Measurements from ENCODE around the gene STIMATE.

STIMATE gene

DNA sequence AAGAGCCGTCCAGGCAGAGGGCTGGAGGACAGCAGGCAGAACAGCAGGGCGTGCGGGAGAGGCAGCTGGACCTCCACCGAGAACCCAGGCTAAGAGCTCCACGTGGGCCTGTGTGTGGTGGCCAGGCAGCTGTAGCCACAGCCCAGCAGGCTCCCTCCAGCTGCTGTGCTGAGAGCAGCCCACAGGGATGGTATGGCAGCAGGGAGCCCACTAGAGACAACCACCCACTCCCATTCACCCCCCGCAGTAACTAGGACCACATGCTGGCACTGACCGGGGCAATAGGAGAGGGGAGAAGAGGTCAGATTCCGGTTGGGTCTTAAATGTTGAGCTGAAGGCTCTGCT is 37.0 kb downstream of the STIMATE start:
- DNase-seq, result no peak

GRCh38 chr3:52859686-52860423 is 37.5 kb downstream of the STIMATE start:
- no peak for DNase-seq

GRCh38 chr3:52857864-52858263 is 39.5 kb downstream of the STIMATE start:
- DNase-seq, result no peak

- DNase-seq, result no peak
Measured at GRCh38 chr3:52857133-52857532, 40.2 kb downstream of the STIMATE start.

DNA sequence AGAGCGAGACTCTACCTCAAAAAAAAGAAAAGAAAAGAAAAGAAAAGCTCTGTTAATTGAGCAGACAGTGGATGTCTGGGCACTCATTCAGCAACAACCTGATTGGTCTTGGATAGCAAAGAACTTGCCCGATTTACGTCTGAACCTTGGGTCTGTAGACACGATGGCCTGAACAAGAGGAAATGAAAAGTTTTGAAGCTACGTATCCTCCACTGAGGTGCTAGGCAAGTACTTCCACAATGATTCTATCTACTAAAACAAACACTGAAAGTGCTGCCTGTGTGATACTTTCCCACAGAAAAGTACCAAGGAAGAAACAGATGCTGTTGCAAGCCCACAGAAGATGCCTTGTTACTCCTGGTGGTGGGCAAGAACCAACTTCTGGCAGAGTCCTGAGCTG is 40.7 kb downstream of the STIMATE start:
- DNase-seq, result no peak

DNA sequence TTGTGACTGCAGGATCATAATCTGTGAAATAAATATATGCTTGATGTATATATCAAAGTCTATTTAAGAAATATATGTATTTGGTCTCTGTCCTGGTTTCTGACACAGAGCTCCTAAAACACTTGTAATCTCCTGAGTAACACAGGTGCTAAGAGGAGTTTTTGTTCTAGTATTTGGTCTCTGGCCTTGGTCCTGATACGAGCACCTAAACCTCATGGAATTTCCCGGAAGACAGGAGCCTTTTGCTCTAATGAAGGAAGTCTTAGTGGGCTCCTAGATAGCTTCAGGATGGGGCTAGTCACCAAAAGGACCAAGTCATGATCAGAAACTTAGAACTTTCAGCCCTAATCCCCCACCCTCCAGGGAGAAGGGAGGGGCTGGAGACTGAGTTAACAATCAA is 43.3 kb downstream of the STIMATE start:
- DNase-seq, result no peak

GRCh38 chr3:52852419-52852818 is 44.9 kb downstream of the STIMATE start:
- DNase-seq, result no peak

- DNase-seq, result peak; percentile 20 to 38
Measured at GRCh38 chr3:52851348-52851747, 46.0 kb downstream of the STIMATE start.

DNA sequence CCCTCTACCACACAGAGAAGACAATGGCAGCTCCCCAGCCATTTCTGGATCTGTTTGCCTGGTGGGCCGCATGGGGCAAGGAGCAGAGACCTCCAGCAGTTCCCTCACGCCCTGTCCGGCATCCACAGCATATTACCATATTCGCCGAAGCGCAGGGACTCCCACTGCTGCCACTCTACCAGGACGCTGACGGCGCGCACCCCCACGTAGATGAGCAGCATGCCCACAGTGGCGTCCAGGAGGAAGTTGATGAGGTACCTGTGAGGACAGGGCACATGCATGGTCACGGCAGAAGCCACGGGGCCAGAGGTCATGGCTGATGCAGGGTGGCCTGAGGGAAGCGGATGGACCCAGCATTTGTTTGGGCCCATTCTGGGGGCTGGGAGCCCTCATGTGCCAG is 47.7 kb downstream of the STIMATE start:
- no peak for DNase-seq

DNA sequence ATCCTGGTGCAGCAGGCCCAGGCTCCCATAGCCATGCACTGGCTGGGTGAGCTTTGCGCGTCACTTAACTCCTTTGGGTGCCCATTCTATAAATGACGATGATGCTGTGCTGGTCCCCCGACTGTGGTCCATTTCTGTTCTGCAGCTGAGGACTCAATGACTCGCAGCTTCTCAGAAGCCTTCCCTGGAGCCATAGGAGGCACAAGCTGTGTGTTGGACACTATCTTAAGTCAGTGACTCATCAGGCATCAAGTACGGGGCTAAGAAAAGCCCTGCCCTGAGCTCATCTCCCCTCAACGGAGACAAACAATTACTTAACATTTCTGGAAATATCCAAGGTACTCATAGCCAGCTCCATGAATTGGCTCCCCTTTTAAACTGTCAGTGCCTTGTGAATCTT is 48.7 kb downstream of the STIMATE start:
- no peak for DNase-seq

DNA sequence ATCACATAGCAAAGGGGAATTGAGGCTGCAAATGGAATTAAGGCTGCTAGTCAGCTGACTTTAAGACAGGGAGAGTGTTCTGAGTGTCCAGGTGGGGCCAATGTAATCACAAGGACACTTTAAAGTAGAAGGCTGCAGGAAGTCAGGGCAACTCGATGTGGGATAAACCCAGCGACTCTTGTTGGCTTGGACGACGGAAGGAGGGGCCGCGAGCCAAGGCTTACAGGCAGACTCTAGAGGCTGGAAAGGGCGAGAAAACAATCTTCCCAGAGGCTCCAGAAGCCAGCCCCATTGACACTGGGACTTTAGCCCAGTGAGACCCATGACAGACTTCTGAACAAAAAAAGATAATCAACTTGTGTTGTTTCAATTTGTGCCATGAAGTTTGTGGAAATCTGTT is 49.6 kb downstream of the STIMATE start:
- DNase-seq, result no peak

GRCh38 chr3:52847241-52847640 is 50.1 kb downstream of the STIMATE start:
- DNase-seq, result no peak

GRCh38 chr3:52846432-52846965 is 50.8 kb downstream of the STIMATE start:
- DNase-seq, result no peak

- DNase-seq, result peak in 1 of 2 donors; percentile 10
Measured at GRCh38 chr3:52845691-52846431, 51.5 kb downstream of the STIMATE start.

DNA sequence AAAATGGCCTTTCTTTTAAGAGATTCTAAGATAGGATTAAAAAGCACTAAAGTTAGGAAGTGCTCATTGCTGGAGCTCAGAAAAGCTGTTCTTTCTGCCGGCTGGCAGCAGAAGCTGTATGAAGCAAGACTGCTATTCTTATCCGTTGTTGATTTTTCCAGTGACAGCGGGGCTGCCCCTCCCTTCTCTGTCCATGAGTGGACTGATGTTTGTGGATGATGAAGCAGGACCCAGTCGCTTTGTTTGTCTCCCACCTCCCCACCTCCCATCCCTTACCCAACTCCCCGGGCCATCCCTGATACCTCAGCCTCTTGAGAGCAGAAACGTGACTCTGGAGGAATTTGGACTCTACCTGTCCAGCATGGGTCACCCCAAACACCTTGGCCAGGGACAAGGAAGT is 52.2 kb downstream of the STIMATE start:
- DNase-seq, result no peak

- no peak for DNase-seq
Measured at GRCh38 chr3:52844290-52844975, 52.9 kb downstream of the STIMATE start.

GRCh38 chr3:52843881-52844280 is 53.5 kb downstream of the STIMATE start:
- DNase-seq, result no peak

- DNase-seq, result no peak
Measured at GRCh38 chr3:52843108-52843865, 54.1 kb downstream of the STIMATE start.

- no peak for DNase-seq
Measured at GRCh38 chr3:52842424-52842823, 54.9 kb downstream of the STIMATE start.

DNA sequence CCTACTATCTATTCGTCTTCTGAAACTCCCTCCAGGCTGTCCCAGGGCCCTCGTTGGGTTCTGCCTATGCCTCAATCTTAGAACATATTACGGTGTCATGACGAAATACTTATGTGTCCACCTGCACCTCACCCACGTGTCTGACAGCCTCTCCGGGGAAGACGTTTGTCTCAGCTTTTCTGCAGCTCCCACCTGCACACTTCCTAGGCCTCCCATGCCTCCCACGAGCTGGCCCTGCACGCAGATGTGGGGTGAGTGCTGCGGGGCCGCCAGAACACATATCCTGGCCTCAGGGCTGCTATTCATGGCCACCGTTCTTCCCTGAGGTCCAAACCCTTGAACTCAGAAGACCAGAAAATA is 55.4 kb downstream of the STIMATE start:
- no peak for DNase-seq

DNA sequence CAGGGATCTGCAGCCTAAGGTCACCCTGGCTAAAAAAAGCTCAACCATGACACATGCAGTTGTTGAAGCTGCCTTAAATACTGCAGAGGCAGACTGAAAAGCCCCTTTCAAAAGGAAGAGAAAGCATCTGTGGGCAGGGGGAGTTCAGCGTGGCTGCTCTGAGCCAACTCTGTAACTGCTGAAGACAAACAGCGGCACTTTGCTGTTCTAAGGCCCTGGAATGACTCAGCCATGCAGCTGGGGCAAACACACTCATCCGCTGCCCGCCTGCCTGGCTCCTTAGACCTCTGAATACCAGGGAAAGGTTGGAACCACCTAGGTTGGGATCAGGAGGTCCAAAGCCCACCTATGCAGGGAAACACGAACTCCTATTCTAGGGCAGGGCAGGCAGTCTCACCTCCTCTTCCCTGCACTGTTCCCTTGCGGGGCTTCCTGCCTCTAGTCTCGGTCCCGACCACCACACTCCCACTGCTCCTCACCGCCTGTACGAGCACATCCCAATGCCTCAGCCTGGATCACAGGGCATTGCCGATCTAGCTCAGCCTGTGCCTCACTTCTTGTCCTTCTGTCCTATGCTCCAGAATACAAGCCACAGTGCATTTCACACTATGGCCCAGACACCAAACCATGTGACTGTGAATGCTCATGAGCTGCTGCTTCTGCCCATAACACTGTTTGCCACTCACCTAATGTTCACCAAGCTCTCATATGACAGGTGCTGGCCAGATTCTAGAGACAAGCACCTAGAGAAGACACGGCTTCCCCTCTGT is 56.0 kb downstream of the STIMATE start:
- DNase-seq, result no peak

GRCh38 chr3:52839892-52840545 is 57.3 kb downstream of the STIMATE start:
- no peak for DNase-seq
